ENCODE data around the gene MAP3K2.

Gene MAP3K2

DNA sequence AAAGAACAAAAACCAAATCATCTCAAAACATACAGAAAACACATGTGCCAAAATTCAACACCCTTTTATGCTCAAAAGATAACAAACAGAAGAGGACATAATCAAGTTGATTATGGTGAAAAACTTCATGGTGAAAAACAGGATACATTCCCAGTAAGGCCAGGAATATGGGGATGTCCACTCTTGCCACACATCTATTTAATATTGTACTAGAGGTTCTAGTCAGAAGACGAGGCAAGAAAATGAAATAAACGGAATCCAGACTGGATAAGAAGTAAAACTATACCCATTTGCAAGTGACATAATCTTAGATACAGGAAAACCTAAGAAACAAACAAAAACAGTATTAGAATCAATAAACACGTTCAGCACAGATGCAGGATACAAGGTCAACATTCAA is 40.8 kb downstream of the MAP3K2 start:
- DNase-seq, result no peak

DNA sequence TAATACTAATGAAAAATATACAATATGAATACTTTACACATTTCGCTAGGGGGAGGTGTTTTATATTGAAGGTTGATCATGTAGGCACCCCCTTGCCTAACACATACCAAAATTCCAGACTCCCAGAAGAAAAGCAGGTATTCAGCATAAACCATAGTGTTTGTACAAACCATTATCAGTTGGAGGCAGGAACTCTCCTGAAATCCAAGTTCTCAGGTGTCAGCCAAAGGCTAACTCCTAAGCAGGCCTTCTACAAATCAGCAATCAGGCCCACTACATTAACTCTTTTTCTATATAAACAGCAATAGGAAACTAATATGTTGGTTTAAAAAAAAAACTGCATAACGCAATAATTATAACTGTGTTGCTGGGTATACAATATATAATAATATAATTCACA is 44.5 kb downstream of the MAP3K2 start:
- no peak for DNase-seq

DNA sequence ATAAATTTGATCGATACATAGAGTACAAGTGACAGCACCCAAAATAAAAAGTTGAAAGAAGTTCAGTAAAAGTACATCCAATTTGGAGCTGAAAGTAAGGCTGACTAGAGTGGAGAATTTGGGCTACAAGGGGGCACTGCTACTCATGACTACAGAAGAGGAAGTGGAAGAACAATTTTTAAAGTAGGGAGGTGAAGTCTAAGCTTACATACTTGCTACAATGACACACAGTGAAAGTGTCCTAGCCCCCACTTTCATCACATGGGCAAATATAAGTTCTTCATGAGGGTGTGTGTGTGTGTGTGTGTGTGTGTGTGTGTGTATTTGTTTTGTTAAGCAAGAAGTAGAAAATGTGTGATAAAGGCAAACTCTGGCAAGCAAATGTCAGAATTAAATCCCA is 45.7 kb downstream of the MAP3K2 start:
- no peak for DNase-seq

DNA sequence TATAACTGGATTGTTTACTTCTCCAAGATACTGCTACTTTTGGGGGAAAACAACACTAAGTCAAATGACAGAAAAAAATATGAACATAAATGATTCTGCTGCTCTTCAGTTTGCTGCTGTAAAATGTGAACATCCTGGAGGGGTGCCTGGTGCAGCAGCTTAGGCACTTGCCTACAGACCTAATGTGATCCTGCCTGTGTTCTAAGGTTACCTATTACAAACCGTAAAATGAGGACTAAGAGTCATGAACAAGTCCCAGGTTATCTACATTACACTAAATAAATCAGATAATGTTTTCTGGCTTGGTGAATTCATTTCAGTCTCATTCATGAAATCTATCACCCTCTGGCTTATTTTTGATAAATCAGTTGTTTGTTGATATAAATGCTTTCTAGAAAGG is 55.4 kb downstream of the MAP3K2 start:
- DNase-seq, result no peak

DNA sequence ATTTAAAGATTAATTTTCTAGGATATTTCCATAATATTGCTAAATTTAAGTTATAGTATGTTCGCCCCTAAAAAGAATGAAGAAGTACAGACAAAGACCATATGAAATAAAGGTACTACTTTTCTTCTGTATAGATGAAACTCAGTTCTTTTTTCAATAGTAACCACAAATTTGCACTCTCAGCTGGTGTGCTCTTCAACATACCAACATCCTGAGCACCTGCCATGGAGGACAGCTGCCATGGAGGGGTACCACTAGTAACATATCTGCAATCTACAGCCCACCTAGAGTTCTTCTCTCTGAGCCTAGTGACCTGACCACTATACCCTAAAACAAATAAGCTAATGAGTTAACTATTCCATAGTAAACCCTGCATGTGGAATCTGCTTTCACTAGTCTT is 57.0 kb downstream of the MAP3K2 start:
- no peak for DNase-seq

DNA sequence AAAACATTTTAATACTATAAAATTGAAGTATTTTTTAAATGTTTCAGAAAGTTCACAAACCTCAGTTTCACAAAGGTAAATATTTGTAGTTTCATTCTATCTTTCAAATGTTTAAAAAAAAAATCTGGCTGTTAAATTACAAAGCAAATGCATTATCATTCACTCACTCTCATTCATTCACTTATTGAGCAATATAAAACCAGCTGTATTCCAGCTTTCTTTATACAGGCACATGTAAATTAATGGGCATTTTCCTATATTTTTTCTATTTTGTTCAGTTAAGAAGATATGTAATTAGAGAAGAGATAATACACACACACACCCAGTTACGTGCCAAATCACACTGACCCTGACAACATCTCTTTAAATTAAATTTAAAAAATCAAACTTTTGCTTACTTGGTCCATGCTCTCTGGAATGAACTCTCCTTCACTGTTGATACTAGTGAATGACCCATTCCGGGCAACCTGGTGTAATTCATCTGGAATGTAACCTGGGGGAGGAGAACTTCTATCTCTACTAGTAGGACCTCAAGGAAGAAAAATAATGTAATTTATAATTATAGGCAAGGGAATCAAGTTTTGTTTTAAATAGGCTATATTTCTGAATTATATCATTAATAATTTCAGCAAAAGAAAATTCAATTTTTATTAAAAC is 61.4 kb downstream of the MAP3K2 start:
- DNase-seq, result no peak

DNA sequence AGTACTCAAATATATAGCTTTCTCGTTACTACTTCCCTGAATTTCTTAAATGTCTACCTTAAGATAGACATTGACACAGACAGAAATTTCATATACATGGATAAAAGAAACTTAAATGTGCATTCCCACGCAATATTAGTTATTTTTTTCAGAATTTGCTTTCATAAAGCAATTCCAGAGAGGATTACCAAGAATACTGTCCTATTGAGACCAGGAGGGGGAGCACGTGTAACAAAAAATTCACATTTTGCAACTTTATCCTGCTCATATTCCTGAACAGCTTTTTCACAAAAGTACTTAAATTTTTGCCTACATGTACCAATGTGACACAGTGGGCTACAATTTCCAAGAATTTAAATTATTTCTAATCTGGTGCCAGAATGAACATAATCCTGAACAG is 63.1 kb downstream of the MAP3K2 start:
- DNase-seq, result no peak

DNA sequence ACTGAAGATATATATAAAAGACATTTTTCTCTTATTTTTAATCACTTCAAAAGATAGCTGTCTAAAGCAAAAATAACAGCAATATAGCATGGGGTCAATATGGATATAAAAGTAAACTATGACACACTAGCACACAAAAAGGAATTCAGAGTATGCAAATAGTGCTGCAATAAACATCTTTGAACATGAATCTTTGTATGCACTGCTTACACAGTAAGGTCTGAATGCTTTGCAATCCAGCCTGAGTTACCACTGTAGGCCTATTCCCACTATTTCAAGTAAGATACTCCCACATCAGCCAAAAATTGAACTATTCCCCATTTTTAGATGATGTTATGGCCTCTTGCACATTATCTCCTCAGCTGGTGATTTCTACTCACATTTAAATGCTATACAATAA is 66.5 kb downstream of the MAP3K2 start:
- DNase-seq, result no peak

DNA sequence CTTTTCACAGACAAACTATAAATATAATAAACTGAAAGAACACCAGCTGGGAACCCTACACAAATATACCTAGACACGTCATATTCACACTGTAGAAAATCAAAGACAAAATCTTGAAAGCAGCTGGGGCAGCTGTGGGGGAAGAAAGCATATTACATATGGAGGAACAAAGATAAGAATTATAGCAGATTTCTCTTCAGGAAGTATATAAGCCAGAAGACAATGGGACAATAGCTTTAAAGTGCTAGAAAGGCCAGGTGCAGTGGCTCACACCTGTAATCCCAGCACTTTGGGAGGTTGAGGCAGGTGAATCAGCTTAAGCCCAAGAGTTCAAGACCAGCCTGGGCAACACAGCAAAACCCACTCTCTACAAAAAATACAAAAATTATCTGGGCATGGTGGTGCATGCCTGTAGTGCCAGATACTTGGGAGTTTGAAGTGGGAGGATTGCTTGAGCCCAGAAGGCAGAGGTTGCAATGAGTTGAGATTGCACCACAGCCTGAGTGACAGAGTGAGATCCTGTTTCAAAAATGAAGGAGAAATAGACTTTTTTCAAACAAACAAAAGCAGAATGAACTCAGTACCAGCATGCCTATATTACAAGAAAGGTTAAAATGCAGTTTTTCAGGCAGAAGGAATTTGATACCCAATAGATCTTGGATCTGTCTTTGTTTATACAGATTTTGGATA is 67.0 kb downstream of the MAP3K2 start:
- DNase-seq, result no peak

DNA sequence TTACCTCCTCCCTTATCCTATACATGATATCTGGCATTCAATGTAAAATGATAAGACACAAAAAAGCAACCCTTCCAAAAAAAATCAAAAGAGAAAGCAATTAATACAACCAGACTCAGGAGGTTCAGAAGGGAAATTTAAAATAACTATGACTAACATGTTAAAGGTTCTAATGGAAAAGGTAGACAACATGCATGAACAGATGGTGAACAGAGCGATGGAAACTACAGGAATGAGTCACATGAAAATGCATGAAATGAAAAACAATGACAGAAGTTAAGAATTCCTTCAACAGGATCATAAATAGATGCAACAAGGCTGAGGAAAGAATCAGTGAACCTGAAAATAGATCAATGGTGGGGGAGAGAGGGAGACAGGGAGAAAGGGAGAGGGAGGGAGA is 67.7 kb downstream of the MAP3K2 start:
- DNase-seq, result no peak

DNA sequence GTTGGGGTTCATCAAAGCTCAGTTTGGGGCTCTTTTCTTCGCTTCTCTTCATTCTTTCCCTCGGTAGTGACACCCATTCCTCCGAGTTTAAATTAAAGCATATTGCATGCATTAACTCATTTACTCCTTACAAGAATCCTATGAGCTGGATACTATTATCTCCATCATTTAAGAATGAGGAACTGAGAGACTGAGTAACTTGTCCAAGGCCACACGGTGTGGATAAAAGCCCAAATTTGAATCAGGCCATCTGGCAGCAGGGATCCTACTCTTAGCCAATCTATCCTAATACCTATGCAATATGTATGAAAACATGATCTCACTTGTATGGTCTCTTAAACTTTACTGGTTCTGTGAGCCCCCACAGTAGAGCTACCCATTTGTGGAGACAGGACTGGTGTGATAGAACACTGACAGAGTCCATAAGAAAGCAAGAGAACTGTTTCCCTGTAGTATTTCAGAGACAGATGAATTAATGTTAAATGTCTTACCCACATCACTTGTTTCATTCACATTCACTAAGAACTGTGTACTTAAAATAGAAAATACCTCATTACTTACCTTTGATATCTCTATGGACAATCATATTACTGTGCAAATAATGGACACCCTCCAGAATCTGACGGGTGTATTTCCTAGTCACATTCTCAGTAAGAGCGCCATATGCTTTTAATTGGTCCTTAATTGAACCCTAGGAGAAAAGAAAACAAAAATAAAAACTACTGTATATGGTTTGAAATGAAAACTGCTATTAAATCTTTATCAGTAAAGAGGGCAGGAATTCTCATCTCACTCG is 73.4 kb downstream of the MAP3K2 start:
- no peak for DNase-seq

DNA sequence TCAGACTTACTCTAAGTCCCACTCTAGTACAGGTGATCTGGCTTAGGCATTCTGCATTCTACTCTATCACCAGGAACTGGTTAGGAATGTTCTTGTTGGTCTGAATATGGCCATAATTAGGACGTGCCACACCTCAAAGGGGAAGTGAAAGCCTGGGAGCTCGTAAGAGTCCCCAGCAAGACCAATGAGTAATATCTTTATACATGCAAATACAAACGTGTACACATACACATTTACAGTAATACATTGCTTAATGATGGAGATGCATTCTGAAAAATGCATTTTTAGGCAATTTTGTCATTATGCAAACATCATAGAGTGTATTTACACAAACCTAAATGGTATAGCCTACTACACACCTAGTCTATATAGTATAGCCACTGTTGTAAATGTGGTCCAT is 74.4 kb downstream of the MAP3K2 start:
- DNase-seq, result no peak

DNA sequence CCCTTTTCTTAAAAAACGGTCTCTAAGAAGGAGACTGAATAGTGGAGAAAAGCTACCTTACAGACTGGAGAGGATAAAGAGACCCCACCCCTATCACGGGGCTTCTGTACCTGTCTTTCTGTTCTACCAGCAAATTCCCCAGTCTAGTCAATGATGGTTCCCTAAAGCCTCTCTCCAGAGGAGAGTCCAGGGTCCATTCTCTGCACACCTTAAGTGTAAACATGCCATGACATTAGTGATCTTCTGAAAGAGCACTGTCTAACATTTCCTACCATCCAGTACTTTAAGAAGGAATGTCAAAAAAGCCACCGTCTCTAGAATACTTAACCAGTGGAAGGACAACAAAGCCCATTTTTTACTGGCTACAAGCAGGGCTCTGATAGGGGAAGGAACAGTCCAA is 76.8 kb downstream of the MAP3K2 start:
- no peak for DNase-seq

DNA sequence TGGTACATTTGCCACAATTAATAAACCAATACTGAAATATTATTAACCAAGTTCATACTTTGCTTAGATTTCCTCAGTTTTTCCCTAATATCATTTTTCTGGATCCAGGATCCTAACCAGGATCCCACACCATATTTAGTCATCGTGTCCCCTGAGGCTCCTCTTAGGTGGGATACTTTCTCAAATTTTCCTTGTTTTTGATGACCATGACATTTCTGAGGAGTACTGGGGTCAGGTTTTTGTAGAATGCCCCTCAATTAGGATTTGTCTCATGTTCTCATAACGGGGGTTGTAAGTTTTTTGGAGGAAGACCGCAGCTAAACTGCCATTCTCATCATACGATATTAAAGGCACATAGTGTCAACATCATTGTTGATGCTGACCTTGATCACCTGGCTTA is 78.3 kb downstream of the MAP3K2 start:
- no peak for DNase-seq

DNA sequence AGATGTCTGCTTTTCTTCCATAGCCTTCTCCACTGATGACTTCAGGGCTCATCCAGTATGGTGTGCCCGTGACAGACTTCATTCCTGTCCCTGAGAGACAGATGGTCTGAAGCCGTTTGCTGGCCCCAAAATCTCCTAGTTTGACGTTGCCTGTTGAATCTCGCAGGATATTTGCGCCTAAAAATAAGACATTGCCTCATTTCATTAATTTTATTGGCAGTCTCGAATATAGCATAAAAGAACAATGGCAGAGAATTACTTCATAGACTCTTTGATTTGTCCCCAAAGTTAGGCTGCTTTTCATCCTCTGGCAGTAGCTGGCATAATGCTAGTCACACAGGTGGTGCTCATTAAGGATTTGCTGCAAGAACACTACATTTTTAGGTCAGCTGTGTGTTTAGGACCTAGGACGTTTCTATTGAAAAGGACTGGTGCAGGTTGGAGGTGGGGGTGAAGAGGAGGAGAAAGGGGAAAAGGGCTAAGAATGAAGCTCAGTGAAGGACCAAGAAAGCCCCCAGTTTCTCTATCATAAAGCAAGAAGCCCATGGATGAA is 79.1 kb downstream of the MAP3K2 start:
- no peak for DNase-seq

DNA sequence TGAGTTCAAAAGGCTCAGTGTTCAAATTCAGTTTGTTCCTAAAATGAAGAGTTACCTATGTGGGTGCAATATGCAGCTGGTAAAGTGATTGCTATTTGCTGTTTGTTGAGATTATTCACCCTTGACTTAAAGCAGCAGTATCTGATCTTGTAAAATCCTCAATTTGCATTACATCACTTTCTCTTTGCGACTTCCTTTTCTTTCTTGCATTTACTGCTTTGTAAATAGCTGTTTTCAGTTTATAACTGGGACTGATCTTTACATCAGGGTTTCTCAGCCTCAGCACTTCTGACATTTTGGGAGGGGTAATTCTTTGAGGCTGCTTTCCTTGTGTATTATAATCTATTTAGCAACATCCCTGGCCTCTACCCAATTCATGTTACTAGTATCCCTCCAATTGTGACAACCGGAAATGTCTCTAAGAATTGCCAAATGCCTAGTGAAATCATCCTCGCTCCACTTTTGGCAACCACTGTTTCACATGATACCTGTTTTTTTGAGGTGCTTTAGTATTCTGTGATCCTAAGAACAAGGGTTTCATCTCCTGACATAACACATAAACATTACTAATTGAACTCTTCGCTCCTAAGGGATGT is 81.7 kb downstream of the MAP3K2 start:
- no peak for DNase-seq

DNA sequence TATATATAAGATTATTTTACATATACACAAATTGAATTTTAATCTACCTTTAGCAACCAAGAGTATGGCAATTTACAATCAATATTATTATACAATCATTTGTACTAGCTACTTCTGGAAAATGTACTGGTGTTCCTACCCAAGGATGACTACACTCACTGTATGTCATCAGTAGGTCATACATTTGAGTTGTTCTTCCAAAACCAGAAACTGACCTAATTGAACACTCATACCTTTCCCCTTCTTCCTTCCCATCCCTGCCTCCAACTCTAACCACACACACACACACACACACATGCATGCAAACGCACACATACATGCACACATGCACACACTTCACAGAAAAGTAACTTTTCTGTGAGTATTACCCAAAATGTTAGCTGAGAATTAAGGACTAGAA is 85.6 kb downstream of the MAP3K2 start:
- DNase-seq, result no peak

DNA sequence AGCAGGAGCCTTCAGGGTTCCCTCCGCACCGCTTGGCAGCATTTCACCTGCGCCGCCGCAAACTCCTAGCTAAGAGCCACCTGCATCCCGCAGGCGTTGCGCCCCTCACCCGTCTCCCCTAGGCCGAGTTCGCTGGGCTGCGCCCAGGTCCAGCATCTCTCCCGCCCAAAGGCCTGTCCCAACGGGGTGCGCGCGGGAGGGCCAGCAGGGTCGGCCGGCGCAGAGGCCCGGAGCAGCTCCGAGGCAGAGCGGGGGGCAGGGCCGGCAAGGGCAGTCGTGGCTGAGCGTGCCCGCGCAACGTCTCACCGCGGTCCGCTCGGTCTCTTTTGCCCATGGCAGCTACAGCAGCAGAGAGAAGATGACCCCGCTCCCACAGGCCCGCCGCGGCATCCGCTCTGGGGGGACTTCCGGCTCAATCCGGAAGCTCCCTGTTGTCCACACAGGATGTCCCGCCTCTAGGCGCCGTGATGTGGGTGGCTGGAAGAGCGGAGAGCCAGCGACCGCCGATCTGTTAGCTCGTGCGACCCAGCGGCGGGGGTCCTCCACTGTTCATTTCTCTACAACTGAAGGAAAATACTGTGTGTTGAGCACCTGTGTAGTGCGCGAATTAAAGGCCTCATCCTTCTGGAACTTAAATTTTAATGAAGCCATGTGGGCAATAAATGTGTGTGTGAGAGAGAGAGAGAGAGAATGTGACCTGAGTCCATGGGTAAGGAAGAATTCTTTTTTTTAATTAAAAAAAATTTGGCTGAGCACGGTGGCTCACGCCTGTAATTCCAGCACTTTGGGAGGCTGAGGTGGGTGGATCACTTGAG is 93.8 kb downstream of the MAP3K2 start, which contains the start of gene ERCC3:
Gene ERCC3 (minus strand): TSS at position 397 of the 815 bp plus-strand sequence. CDS start 63 bp downstream, at position 334.
- DNase-seq, result peak; percentile 23

DNA sequence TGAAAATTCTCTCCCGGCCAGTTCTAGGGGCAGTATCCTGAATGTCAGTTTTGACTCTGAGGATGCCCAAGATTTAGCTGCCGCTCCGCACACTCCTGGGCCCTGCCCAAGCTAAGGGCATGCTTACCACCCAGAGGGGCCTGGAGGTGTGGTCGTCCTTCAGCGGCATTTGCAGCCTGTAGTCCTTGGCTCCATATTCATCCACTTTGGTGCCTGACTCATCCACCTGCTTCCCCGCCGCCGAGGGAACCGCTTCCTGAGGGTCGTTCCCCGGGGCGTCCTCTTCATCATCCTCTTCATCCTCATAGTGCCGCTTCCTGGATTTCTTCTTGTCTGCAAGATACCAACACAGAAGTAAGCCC is 94.4 kb downstream of the MAP3K2 start:
- DNase-seq, result no peak

DNA sequence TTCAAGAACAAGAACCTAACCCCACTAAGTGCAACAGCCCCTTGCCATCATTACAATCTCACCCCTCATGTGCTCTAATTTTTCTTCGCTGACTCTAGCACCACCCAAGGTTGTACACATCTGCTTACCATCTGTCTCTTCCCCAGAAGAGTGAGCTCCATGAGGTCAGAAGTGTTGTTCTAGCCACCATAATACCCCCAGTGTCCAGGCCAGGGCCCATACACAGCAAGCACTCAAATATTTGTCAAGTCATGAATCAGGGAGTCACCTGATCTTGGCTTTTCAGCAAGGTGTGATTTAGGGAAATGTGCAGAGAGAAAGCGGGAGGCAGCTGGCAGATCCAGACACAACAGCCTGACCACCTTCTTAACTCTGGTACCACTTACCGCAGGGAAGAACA is 99.5 kb downstream of the MAP3K2 start:
- DNase-seq, result no peak

DNA sequence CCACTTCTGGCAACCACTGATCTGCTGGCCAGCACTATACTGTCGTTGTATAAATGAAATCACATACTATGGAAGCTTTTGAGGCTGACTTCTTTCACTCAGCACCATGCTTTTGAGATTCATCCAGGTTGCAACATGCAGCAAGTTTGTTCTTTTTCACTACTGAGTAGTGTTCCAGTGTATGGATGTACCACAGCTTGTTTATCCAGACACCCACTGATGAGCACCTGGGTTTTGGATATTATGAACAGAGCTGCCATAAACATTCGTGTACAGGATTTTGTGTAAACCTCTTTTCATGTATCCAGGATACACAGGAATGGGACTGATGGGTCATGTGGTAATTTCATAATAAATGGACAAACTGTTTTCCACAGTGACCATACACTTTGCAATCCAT is 104.5 kb downstream of the MAP3K2 start:
- no peak for DNase-seq

DNA sequence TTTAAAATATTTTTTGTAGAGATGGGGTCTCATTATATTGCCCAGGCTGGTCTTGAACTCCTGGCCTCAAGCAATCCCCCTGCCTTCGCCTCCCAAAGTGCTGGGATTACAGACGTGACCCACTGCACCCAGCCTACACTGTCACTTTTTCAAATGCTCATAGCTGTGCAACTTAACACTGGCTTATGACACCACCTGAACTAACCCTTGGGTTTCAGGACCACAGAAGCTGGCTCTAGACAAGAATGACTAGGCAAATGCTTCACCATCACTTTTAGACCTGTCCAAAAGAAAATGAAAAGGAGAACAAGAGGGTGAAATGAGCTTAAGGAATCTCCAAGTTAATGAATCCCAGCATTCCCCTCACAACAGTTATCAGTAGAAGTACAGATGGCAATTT is 107.1 kb downstream of the MAP3K2 start:
- no peak for DNase-seq

DNA sequence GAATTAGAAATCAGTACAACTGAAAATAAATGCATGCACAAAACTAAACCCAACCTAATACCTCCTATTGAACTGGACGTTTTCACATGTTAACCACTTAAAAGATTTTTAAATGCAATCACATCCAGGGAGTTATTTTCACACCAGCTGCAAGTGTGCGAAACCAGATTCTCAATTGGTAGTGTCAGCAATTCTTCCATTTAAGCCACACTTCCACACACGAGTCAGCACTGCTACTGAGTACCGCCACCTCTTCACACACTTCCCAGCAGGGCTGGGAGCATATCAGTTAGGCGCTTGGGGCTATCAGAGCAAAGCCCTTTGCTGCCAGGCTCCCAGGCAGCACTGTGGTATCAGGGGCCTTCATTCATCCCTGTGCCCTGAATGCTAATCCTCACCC is 108.0 kb downstream of the MAP3K2 start:
- DNase-seq, result no peak
